ENCODE results near the gene POLK.
"Not testable (repeated sequence)": the region's sequence is repeated elsewhere in the genome, so short reads cannot be mapped to it uniquely, and the experiment has no call there.

Gene POLK

GRCh38 chr5:75551471-75551870 lies 39.8 kb downstream of the POLK start:
- DNase-seq, result peak; percentile 74

GRCh38 chr5:75552764-75553163 lies 41.1 kb downstream of the POLK start:
- no peak for DNase-seq

GRCh38 chr5:75553358-75553757 lies 41.7 kb downstream of the POLK start:
- no peak for DNase-seq

- DNase-seq, result peak; percentile 38
Observed at GRCh38 chr5:75558221-75558620, 46.5 kb downstream of the POLK start.

GRCh38 chr5:75558981-75559632 lies 47.4 kb downstream of the POLK start:
- DNase-seq, result no peak

GRCh38 chr5:75560655-75561054 lies 49.0 kb downstream of the POLK start:
- not testable (repeated sequence) for DNase-seq

GRCh38 chr5:75565991-75566709 lies 54.5 kb downstream of the POLK start:
- DNase-seq, result not testable (repeated sequence)

- peak; percentile 89 for DNase-seq
Observed at GRCh38 chr5:75566710-75567309, 55.1 kb downstream of the POLK start.

- DNase-seq, result no peak
Observed at GRCh38 chr5:75567710-75568109, 56.0 kb downstream of the POLK start.

GRCh38 chr5:75568202-75568601 lies 56.5 kb downstream of the POLK start:
- DNase-seq, result no peak

GRCh38 chr5:75571547-75571946 lies 59.9 kb downstream of the POLK start:
- DNase-seq, result no peak

- peak; percentile 18 for DNase-seq
Observed at GRCh38 chr5:75574791-75575190, 63.1 kb downstream of the POLK start.

- not testable (repeated sequence) for DNase-seq
Observed at GRCh38 chr5:75578280-75578679, 66.6 kb downstream of the POLK start.

GRCh38 chr5:75584641-75585040 lies 73.0 kb downstream of the POLK start:
- DNase-seq, result no peak

- peak; percentile 43 for DNase-seq
Observed at GRCh38 chr5:75588666-75589065, 77.0 kb downstream of the POLK start.

- DNase-seq, result no peak
Observed at GRCh38 chr5:75600535-75600934, 88.8 kb downstream of the POLK start.

- DNase-seq, result no peak
Observed at GRCh38 chr5:75601567-75601966, 89.9 kb downstream of the POLK start.

- DNase-seq, result peak; percentile 13
Observed at GRCh38 chr5:75601996-75602395, 90.3 kb downstream of the POLK start.

GRCh38 chr5:75603371-75603770 lies 91.7 kb downstream of the POLK start:
- DNase-seq, result peak; percentile 47

GRCh38 chr5:75603821-75604220 lies 92.1 kb downstream of the POLK start:
- DNase-seq, result no peak

- not testable (repeated sequence) for DNase-seq
Observed at GRCh38 chr5:75607341-75607740, 95.7 kb downstream of the POLK start.

GRCh38 chr5:75608870-75609269 lies 97.2 kb downstream of the POLK start:
- DNase-seq, result no peak

- DNase-seq, result no peak
Observed at GRCh38 chr5:75610201-75610600, 98.5 kb downstream of the POLK start.

GRCh38 chr5:75610859-75611310 lies 99.2 kb downstream of the POLK start:
- not testable (repeated sequence) for DNase-seq
